Neutrophil (primary cell): ENCODE results near the gene TTC23.

ENCODE experiments used
- H3K27ac ChIP-seq: fragments of 200-600 bp; sonication (generic); 2 replicates; pipeline ENCODE4 v1.5.1; 2016; ENCODE audit warnings: mild to moderate bottlenecking, moderate library complexity
- H3K27me3 ChIP-seq: fragments of 200-600 bp; sonication (generic); 2 replicates; pipeline ENCODE4 v1.6.0; 2016; ENCODE audit warnings: mild to moderate bottlenecking
- H3K36me3 ChIP-seq: fragments of 200-600 bp; sonication (generic); 2 replicates; pipeline ENCODE4 v1.5.1; 2017
- H3K4me1 ChIP-seq, 2 experiments: fragments of 200-600 bp in 1 of 2; sonication (generic) in 1 of 2; 1 replicate in 1 of 2; 2 replicates in 1 of 2; pipeline versions ENCODE4 v1.5.1 to v1.6.1; 2013 to 2016; ENCODE audit warnings: low read depth in 1 of 2, low read length in 1 of 2, mild to moderate bottlenecking in 1 of 2, moderate library complexity in 1 of 2; ENCODE audit not compliant: control insufficient read depth in 1 of 2, insufficient read depth in 1 of 2
- H3K4me3 ChIP-seq, 2 experiments: fragments of 200-600 bp in 1 of 2; sonication (generic) in 1 of 2; 1 replicate in 1 of 2; 2 replicates in 1 of 2; pipeline ENCODE4 v1.5.1; 2013 to 2016; ENCODE audit warnings: low read depth in 1 of 2, low read length in 1 of 2, mild to moderate bottlenecking in 1 of 2, moderate library complexity in 1 of 2
- H3K9me3 ChIP-seq: fragments of 200-600 bp; sonication (generic); 2 replicates; pipeline ENCODE4 v1.5.1; 2016
- TF ChIP-seq, protein P1 (sequence below): fragments of 200-600 bp; sonication (generic); IDR thresholded peaks from 2 replicates; pipeline ENCODE4 v1.5.1; 2016; ENCODE audit warnings: antibody characterized with exemption

The TTC23 gene

DNA sequence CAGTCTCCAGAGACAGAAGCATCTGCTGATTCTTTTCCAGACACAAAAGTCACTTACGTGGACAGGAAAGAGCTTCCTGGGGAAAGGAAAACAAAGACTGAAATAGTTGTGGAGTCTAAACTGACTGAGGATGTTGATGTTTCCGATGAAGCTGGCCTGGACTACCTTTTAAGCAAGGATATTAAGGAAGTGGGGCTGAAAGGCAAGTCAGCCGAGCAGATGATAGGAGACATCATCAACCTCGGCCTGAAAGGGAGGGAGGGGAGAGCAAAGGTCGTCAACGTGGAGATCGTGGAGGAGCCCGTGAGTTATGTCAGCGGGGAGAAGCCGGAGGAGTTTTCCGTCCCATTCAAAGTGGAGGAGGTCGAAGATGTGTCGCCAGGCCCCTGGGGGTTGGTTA is 119.1 kb downstream of the TTC23 start:
- Histone ChIP-seq H3K9me3 (no peaks in the 10 kb centered on the region), H3K27ac (no peak overlapping the region), H3K4me3 (no peak overlapping the region), H3K36me3 (no peaks in the 10 kb centered on the region), H3K27me3 (no peaks in the 10 kb centered on the region), H3K4me1 (peaks cover 5 to 7% of the 10 kb centered on the region in 2 experiments)
- TF ChIP-seq, protein P1, sequence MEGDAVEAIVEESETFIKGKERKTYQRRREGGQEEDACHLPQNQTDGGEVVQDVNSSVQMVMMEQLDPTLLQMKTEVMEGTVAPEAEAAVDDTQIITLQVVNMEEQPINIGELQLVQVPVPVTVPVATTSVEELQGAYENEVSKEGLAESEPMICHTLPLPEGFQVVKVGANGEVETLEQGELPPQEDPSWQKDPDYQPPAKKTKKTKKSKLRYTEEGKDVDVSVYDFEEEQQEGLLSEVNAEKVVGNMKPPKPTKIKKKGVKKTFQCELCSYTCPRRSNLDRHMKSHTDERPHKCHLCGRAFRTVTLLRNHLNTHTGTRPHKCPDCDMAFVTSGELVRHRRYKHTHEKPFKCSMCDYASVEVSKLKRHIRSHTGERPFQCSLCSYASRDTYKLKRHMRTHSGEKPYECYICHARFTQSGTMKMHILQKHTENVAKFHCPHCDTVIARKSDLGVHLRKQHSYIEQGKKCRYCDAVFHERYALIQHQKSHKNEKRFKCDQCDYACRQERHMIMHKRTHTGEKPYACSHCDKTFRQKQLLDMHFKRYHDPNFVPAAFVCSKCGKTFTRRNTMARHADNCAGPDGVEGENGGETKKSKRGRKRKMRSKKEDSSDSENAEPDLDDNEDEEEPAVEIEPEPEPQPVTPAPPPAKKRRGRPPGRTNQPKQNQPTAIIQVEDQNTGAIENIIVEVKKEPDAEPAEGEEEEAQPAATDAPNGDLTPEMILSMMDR = no peak

DNA sequence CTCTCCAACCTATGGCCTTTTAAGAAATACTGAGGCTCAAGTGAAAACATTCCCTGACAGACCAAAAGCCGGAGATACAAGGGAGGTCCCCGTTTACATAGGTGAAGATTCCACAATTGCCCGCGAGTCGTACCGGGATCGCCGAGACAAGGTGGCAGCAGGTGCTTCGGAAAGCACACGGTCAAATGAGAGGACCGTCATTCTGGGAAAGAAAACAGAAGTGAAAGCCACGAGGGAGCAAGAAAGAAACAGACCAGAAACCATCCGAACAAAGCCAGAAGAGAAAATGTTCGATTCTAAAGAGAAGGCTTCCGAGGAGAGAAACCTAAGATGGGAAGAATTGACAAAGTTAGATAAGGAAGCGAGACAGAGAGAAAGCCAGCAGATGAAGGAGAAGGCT is 119.7 kb downstream of the TTC23 start:
- H3K9me3 ChIP-seq = no peaks in the 10 kb centered on the region
- H3K36me3 ChIP-seq = no peaks in the 10 kb centered on the region

DNA sequence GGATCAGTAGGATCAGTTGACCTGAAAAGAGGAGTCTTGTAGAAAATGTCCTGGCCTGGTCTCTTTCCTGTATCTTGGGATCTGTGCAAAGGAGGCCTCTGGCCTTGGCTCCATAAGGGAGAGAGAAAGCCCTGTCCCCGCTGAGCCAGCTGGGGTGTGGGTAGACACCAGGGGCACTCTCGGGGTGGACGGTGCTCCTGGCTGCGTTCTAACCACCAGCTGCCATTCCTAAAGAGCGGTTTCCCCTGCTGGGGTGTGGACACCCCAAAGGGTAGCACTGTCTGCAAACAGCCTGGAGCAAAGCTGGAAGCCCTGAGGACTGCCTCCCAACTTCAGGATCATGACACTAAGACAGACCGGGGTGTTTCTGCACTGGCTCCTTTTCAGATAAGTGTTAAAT is 121.0 kb downstream of the TTC23 start:
- Histone ChIP-seq H3K4me3 (no peak overlapping the region), H3K36me3 (no peaks in the 10 kb centered on the region), H3K9me3 (no peaks in the 10 kb centered on the region), H3K27ac (no peak overlapping the region), H3K27me3 (peaks cover 12% of the 10 kb centered on the region), H3K4me1 (peaks cover 5 to 7% of the 10 kb centered on the region in 2 experiments)
- TF ChIP-seq, protein P1 = no peak

More for the DNA sequence above, 119.7 kb downstream of the TTC23 start:
- TF ChIP-seq, protein P1 = no peak
- peaks cover 5 to 7% of the 10 kb centered on the region in 2 experiments for H3K4me1 ChIP-seq
- H3K4me3 ChIP-seq = no peak overlapping the region
- H3K27ac ChIP-seq = no peak overlapping the region
- no peaks in the 10 kb centered on the region for H3K27me3 ChIP-seq

DNA sequence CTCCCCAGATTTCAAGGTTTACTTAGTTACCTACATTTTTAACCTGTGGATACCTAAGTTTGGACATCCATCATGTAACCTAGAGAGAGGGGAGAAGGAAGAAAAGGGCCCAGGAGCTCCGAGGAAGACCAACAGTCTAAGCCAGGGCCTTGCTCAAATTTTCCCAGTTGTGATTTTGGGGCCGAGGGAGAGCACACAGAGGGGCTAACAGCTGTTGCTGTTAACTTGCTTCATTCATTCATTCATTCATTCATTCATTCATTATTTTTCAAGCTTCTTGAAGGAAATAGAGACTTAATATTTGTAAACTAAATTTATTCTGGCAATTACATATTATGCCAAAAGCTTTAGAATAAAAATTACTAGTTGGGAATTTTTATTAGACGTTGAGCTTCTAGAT is 121.6 kb downstream of the TTC23 start:
- H3K4me3 ChIP-seq = no peak overlapping the region
- H3K27ac ChIP-seq = no peak overlapping the region
- no peaks in the 10 kb centered on the region for H3K9me3 ChIP-seq
- no peaks in the 10 kb centered on the region for H3K36me3 ChIP-seq
- peaks cover 5 to 7% of the 10 kb centered on the region in 2 experiments for H3K4me1 ChIP-seq
- TF ChIP-seq, protein P1 = no peak
- H3K27me3 ChIP-seq = peaks cover 19% of the 10 kb centered on the region

DNA sequence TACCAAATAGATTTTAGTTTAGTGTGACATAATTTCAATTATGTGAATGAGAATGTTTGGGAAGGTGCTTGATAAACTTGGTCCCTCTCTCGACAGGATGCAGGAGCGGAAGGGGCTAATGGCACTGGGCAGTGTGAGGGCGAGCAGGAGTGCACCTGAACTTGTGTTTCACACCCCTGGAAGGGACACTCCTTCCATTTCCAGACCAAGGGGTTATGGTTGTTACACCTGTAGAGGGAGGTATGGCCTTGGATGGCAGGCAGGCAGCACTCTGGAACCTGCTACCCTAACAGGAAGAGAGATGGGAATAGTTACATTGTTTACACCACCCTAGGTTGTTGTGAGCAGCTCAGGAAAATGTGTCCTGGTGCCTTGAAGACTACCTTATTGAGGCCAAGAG is 122.5 kb downstream of the TTC23 start:
- H3K36me3 ChIP-seq = no peaks in the 10 kb centered on the region
- H3K27ac ChIP-seq = no peak overlapping the region
- TF ChIP-seq, protein P1 = no peak
- no peaks in the 10 kb centered on the region for H3K9me3 ChIP-seq
- peaks cover 27% of the 10 kb centered on the region for H3K27me3 ChIP-seq
- H3K4me3 ChIP-seq = no peak overlapping the region
- peaks cover 5 to 7% of the 10 kb centered on the region in 2 experiments for H3K4me1 ChIP-seq

DNA sequence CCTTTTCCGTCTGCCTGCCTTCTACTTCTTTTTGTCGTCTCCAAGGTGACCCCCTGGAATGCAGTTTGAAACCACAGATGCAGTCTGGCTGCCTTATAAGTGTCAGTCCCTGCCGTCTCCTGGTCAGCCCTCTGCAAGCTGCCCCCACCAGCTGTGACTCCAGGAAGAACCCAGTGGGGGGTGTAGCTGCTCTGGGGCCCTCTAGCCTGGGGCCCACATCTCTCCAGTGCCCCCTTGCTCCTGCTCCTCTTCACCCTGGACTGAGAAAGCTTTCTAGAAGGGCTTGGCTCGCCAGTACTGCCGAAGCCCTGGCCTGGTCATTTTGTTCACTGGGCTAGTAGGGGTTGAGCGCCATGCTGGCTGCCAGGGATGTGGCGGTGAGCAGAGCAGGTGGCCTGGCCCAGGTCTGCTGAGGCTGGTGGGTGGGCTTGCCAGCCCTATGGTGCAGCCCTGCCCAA is 123.2 kb downstream of the TTC23 start:
- Histone ChIP-seq H3K9me3 (no peaks in the 10 kb centered on the region), H3K4me3 (no peak overlapping the region), H3K36me3 (no peaks in the 10 kb centered on the region), H3K4me1 (peaks cover 5 to 7% of the 10 kb centered on the region in 2 experiments), H3K27me3 (peaks cover 35% of the 10 kb centered on the region), H3K27ac (no peak overlapping the region)
- TF ChIP-seq, protein P1 = no peak
